Measurements from ENCODE around the gene TREML4.
A peak's percentile ranks its signal among the peaks of the same experiment; 100 is the strongest.

TREML4 gene

GRCh38 chr6:41286544-41287346, 58.6 kb downstream of the TREML4 start, which contains the start of gene TREM1:
TREM1 (minus strand) TSS chr6:41286682; CDS start chr6:41286655, 27 bp downstream.
- Mint-ChIP-seq H3K27me3 (ENCODE audit: low read depth, poor library complexity) (peaks cover 3% of the 10 kb centered on the region), H3K36me3 (ENCODE audit: low read depth) (no peaks in the 10 kb centered on the region), H3K4me1 (peaks cover 54% of the 10 kb centered on the region), H3K4me3 (no peak within 1 kb of the TSS), H3K27ac (peak within 1 kb of the TSS; percentile 22), H3K9me3 (no peaks in the 10 kb centered on the region)
- TF ChIP-seq CTCF (IDR thresholded peaks at IDR 0.05) = no peak
- DNase-seq = no peak

DNA sequence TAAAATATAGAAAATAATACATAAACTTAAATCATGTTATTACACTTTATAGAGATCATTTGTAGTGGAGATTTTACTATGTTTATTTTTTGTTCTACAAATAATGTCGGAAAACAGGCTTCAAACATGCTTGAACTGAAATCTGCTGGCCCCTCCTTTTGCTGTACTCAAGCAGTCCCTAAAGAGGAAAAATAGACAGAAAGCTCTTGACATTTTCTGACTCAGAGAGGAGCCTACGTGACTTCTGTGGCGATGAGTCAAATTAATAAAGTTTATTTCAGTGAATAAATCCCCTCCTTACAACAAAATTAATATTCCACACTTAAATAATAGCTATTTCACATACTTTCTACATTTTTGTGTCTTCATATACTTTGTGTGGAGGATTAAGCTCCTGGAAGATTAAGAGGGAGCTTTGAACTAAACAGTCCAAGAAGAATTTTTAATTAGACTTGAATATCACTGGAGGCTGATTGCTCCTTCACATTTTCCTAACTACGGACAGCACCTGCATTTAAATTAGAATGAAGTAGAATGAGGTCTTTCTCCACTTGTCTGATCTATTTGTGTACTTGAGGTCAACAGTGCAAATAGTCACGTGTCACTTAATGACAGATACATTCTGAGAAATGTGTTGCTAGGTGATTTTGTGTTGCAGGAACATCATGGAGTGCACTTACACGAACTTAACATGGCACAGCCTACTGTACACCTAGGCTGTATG, 60.0 kb downstream of the TREML4 start:
- no peaks in the 10 kb centered on the region for H3K9me3 Mint-ChIP-seq
- no peak overlapping the region for H3K27ac Mint-ChIP-seq
- peaks cover 3% of the 10 kb centered on the region for H3K27me3 Mint-ChIP-seq (ENCODE audit: low read depth, poor library complexity)
- no peak for DNase-seq
- TF ChIP-seq CTCF (IDR thresholded peaks at IDR 0.05) = no peak
- H3K4me3 Mint-ChIP-seq = no peak overlapping the region
- no peaks in the 10 kb centered on the region for H3K36me3 Mint-ChIP-seq (ENCODE audit: low read depth)
- H3K4me1 Mint-ChIP-seq = peaks cover 55% of the 10 kb centered on the region
